ENCODE measurements around the gene SSBP4. TPM values are rescaled to one million over a fixed set of nuclear protein-coding genes. Genes with fewer than 3 reads are reported as not detected.

SSBP4 gene
- total and polyA plus RNA-seq, 2 of the 8 experiments (the other 6 are each of a cell fraction or from before 2014, with no cell fraction given) = 26.4 to 33.7 TPM

DNA sequence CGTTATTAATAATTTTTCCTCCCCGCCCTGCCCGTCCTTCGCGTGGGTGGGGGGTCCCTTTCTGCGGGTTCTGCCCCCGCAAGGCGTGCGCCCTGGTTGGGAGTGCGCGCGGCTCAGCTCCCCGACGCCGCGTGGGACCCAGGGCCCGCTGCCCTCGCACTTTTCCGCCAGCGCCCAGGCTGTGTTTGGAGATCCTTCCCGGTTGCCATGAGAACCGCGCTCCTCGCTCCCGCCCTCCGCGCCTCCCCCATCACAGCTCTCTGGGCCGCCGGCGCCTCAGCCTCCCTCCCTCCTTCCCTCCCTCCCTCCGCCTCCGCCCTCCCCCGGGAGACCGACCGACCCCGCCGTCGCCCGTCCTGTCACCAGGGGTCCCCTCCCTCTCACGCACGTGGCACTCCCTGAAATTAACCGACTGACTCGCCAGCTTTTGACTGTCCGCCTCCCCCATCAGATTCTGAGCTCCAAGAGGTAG is 2.4 kb upstream of the SSBP4 start (continued):
- TF ChIP-seq KDM5A (IDR thresholded peaks at IDR 0.05; ENCODE audit: low read length) = no peak

All from H1 (cell line).